Measurements from ENCODE around the gene SLC12A2.

SLC12A2 gene

DNA sequence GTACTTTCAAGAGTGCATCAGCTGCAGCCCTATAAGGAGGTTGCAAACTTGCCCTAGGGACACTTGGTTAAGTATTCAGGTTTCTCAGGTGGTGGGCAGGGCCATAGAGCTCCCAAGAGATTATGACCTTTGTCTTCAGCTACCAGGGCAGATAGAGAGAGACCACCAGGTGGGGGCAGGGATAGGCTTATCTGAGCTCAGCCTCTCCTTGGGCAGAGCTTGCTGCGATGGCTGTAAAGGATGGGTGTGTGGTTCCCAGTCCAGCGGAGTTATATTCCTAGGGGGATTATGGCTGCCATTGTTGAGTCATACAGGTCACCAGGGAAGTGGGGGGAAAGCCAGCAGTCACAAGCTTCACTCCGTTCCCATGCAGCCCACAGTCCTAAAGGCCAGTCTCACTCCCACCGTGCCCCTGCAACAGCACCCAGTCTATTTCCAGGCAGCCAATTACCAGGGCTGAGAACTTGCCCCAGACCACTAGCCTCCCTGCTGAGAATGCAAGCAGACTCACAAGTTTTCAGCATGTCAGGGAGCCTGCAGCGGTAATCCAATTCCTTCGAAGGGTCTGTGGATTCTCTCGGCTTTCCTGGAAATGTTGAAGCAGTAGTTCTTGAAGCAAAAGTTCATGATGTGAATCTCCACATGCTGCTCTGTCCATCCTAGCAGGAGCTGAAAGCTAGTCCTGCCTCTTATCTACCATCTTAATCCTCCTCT is 151.5 kb downstream of the SLC12A2 start:
- no peak overlapping the region for H3K9ac ChIP-seq (ENCODE audit: low read length)
- no peak overlapping the region for H3K4me3 ChIP-seq (ENCODE audit: low read depth in 1 of 2, low read length in 2 of 2)
- H3K27ac ChIP-seq (ENCODE audit: low read depth, low read length), result no peak overlapping the region
- no peaks in the 10 kb centered on the region for H3K9me3 ChIP-seq (ENCODE audit: low read length)
- H3K27me3 ChIP-seq (ENCODE audit: control insufficient read depth in 1 of 2, insufficient read depth in 2 of 2, low read length in 2 of 2), result no peaks in the 10 kb centered on the region
- no peaks in the 10 kb centered on the region for H3K36me3 ChIP-seq (ENCODE audit: insufficient read depth, low read length)
- H3K4me1 ChIP-seq (ENCODE audit: insufficient read depth, low read length), result no peaks in the 10 kb centered on the region

DNA sequence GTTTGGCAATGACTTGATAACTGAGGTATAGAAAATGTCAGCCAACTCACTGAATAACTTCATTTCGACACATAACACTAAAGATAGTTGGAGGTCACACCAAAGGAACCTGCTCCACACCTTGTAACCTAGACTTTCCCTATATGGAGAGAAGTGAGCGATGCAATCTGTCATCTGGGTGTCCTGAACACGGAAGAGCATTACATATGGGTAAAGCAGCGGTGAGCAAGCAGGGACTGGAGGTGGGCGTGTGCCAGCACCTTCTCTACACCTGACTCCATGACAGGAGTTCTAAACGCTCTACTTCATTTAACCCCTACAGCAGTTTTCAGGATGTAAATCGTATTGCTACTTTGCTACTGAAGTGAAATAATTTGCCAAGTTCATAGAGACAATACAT is 152.8 kb downstream of the SLC12A2 start:
- H3K4me3 ChIP-seq (ENCODE audit: low read depth in 1 of 2, low read length in 2 of 2), result no peak overlapping the region

DNA sequence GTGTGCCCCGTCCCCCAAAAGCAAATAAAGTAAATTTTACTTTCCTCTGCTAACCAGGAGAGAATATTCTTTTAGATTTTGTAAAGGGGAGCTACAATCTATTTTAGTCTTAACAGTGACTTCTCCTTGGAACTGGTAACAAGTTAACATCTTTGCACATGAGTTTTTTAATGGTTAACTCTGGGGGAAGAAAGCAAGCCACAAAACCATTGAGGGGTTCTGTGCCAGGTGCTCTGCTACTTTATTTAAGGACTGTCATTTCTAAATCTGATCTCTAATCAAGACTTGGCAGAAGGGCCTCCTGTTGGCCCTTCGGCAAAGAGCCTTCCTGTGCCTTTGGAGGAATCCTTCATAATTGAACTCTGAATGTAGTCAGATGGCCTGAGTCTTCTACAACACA is 153.4 kb downstream of the SLC12A2 start:
- H3K4me3 ChIP-seq (ENCODE audit: low read depth in 1 of 2, low read length in 2 of 2), result no peak overlapping the region
- H3K27ac ChIP-seq (ENCODE audit: low read depth, low read length), result no peak overlapping the region
- H3K27me3 ChIP-seq (ENCODE audit: control insufficient read depth in 1 of 2, insufficient read depth in 2 of 2, low read length in 2 of 2), result no peaks in the 10 kb centered on the region
- no peak overlapping the region for H3K9ac ChIP-seq (ENCODE audit: low read length)
- no peaks in the 10 kb centered on the region for H3K4me1 ChIP-seq (ENCODE audit: insufficient read depth, low read length)
- H3K9me3 ChIP-seq (ENCODE audit: low read length), result no peaks in the 10 kb centered on the region
- H3K36me3 ChIP-seq (ENCODE audit: insufficient read depth, low read length), result no peaks in the 10 kb centered on the region

More for the DNA sequence above, 152.8 kb downstream of the SLC12A2 start:
- no peaks in the 10 kb centered on the region for H3K4me1 ChIP-seq (ENCODE audit: insufficient read depth, low read length)
- no peaks in the 10 kb centered on the region for H3K9me3 ChIP-seq (ENCODE audit: low read length)
- H3K27ac ChIP-seq (ENCODE audit: low read depth, low read length), result no peak overlapping the region
- H3K27me3 ChIP-seq (ENCODE audit: control insufficient read depth in 1 of 2, insufficient read depth in 2 of 2, low read length in 2 of 2), result no peaks in the 10 kb centered on the region
- no peaks in the 10 kb centered on the region for H3K36me3 ChIP-seq (ENCODE audit: insufficient read depth, low read length)
- H3K9ac ChIP-seq (ENCODE audit: low read length), result no peak overlapping the region

DNA sequence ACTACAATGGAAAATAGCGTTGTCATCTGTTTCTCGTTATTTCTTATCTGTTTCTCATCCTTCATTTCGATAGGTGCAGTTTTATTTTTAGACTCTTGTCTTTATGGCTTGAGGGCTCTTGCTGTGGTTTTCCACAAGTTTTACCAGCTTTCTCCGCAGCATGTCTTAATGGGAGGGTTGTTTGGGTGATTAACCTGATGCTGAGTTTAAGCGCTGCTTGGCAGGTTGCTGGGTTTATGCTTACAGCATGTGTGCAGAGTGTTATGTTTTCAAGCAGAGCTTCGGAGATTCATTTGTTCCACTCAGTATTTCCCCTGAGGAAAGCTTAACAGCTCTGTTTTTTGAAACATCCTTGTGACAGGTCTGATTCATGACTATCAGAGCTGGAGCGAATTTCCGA is 154.0 kb downstream of the SLC12A2 start:
- H3K27me3 ChIP-seq (ENCODE audit: control insufficient read depth in 1 of 2, insufficient read depth in 2 of 2, low read length in 2 of 2), result no peaks in the 10 kb centered on the region
- no peak overlapping the region for H3K27ac ChIP-seq (ENCODE audit: low read depth, low read length)
- no peak overlapping the region for H3K9ac ChIP-seq (ENCODE audit: low read length)
- no peaks in the 10 kb centered on the region for H3K36me3 ChIP-seq (ENCODE audit: insufficient read depth, low read length)
- no peak overlapping the region for H3K4me3 ChIP-seq (ENCODE audit: low read depth in 1 of 2, low read length in 2 of 2)
- no peaks in the 10 kb centered on the region for H3K4me1 ChIP-seq (ENCODE audit: insufficient read depth, low read length)
- H3K9me3 ChIP-seq (ENCODE audit: low read length), result no peaks in the 10 kb centered on the region
